ENCODE measurements around the gene OXLD1. TPM values are rescaled to one million over a fixed set of nuclear protein-coding genes. Genes with fewer than 3 reads are reported as not detected.

Gene OXLD1
- total RNA-seq, 1 donor = 23.7 TPM

DNA sequence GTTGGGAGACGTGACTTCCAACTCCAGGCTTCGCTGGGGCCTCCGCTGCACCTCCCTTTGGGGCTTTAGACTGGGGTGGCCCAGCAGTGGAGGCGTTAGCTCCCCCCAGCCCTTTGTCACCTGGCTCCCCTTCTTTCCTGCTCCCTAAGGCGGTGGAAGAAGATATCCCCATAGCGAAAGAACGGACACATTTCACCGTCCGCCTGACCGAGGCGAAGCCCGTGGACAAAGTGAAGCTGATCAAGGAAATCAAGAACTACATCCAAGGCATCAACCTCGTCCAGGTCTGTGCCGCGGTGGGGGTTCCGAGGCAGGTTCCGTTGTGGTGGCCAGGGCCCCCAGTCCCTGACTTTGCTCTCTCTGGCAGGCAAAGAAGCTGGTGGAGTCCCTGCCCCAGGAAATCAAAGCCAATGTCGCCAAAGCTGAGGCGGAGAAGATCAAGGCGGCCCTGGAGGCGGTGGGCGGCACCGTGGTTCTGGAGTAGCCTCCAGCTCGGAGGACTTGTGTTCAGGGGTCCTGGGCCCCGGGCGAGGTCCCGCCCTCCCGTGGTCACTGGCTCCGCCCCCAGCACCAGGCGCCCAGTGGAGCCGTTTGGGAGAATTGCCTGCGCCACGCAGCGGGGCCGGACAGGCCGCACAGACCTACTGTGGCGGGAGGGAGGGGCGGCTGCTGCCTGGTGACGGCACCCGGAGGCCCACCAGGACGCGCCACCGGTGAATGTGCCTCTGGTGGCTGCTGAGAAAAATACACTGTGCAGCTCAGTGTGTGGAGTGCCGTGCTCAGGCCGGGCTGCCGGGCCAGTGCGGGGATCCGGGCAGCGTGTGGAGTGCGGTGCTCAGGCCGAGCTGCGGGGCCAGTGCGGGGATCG lies 40.6 kb upstream of the OXLD1 start:
- TF ChIP-seq, protein P1, sequence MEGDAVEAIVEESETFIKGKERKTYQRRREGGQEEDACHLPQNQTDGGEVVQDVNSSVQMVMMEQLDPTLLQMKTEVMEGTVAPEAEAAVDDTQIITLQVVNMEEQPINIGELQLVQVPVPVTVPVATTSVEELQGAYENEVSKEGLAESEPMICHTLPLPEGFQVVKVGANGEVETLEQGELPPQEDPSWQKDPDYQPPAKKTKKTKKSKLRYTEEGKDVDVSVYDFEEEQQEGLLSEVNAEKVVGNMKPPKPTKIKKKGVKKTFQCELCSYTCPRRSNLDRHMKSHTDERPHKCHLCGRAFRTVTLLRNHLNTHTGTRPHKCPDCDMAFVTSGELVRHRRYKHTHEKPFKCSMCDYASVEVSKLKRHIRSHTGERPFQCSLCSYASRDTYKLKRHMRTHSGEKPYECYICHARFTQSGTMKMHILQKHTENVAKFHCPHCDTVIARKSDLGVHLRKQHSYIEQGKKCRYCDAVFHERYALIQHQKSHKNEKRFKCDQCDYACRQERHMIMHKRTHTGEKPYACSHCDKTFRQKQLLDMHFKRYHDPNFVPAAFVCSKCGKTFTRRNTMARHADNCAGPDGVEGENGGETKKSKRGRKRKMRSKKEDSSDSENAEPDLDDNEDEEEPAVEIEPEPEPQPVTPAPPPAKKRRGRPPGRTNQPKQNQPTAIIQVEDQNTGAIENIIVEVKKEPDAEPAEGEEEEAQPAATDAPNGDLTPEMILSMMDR (IDR thresholded peaks at IDR 0.05; ENCODE audit: insufficient read depth, low read depth, low read length) = no peak
- no peak overlapping the region for H3K4me3 ChIP-seq (ENCODE audit: low read depth, low read length)
- no peak for DNase-seq (ENCODE audit: low read depth)

DNA sequence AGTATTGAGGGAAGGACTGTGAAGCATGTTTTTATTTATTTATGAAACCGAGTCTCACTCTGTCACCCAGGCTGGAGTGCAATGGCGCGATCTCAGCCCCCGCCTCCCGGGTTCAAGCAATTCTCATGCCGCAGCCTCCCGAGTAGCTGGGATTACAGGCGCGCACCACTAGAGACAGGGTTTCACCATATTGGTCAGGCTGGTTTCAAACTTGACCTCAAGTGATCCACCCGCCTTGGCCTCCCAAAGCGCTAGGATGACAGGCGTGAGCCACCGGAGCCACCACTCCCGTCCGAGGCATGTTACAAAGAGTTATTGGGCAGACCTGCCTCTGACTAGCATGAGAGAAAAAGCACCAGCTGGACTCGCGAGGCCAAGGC lies 39.8 kb upstream of the OXLD1 start:
- TF ChIP-seq, protein P1 (IDR thresholded peaks at IDR 0.05; ENCODE audit: insufficient read depth, low read depth, low read length) = no peak
- no peak for DNase-seq (ENCODE audit: low read depth)

DNA sequence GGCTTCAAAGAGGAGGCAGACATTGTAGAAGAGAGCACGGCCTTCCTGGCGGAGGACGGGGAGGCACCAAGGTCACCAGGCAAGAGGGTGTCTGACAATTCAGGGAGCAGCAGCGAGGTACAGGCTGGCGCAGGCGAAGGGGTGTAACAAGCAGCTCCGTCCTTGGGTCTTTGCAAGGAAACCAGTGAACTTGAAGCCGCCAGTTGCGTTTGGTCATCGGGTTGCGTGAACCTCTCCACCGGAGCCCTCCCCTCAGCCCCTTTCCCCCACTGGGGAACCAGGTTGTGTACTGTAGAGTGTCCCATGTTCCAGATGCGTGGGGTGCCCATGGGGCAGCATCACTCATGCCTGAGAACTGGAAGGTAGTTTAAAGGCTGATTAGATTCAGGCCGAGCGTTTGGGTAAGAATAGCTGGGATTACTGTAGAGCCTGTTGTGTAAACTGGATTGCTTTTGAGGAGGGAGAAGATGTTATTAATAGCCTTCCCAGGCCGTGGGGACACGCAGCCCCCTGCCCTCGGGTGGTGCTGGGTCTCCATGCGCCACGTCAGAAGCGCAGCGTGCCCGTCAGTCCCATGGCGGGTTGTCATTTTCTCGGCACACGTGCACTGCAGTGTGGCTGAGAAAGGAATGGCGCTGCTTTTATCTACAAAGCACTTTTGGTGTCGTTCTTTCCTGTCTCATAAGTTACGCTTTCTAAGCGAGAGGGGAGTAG lies 39.3 kb upstream of the OXLD1 start:
- TF ChIP-seq, protein P1 (IDR thresholded peaks at IDR 0.05; ENCODE audit: insufficient read depth, low read depth, low read length) = no peak
- DNase-seq (ENCODE audit: low read depth) = no peak

More for the DNA sequence above, 39.8 kb upstream of the OXLD1 start:
- no peak overlapping the region for H3K4me3 ChIP-seq (ENCODE audit: low read depth, low read length)

DNA sequence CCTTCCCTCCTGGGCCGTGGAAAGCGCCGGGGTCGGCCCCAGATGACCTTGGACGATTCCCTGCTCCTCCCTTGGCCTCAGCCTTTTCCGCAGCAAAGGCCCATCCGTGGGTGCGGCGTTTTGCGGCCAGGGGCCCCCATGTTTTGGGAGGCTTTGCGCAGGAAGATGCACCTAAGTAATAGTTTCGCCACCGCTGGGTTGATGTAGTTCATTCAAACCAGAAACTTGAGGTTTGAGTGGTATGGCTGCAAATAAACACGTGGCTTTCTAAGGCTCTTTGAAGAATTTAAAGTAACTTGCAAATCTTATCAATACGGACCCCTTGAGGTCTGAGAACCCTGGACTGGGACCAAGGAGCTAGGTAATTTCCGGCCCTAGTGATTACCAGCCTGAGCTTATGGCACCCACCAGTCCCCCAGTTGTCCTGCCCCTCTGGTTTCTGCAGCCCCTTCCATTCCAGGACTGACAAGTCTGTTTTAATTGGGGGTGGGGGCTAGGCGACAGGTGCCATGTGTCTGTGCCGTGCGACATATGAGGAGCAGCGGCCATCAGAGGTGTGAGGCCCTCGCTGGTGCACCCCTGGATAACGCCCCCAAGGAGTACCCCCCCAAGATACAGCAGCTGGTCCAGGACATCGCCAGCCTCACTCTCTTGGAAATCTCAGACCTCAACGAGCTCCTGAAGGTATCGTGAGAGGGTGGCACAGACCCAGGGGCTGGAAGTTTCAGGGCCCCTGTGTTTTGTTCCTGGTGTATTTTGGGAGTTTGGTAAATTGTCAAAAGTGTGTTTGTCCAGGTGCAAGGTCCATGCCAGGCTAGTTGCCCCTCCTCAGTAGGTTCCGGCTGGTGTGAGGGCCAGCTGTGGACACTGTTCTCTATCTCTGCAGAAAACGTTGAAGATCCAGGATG lies 37.6 kb upstream of the OXLD1 start:
- no peak for DNase-seq (ENCODE audit: low read depth)
- TF ChIP-seq, protein P1 (IDR thresholded peaks at IDR 0.05; ENCODE audit: insufficient read depth, low read depth, low read length) = no peak
- H3K4me3 ChIP-seq (ENCODE audit: low read depth, low read length) = peak overlapping the region; percentile 91

More for the DNA sequence above, 39.3 kb upstream of the OXLD1 start:
- H3K4me3 ChIP-seq (ENCODE audit: low read depth, low read length) = no peak overlapping the region

DNA sequence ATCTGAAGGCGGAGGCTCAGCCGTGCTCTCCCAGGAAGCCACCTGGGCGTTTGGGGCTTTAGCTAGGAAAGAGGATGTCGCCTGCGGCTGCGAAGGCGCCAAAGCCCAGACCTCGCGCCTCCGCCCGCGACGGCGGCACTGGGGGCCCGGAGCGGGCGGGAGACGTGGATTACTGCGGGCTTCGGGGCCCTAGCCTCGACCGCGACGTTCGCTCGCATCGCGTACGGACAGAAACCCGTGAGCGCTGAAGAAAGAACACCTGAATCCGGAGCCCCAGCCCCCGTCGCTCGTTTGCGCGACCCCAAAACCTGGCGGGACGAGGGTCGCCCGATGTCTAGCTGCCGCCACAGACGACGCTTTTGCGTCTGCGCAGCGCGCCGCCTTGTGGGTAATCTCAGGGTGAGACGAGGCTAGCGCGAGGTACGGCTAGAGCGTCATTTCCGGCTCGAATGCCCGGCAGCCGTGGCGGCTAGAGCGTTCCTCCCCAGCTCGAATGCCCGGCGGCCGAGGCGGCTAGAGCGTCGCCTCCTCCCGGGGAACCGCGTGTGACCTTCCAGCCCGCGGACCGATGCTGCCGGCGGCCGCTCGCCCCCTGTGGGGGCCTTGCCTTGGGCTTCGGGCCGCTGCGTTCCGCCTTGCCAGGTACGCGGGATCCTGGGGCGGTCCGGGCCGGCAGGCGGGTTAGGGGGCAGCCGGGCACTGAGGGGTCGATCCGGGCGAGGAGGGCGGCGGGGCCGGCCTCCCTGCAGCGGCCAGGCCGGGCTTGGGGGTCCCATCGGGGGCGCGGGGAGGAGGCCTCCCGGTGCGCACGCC lies 36.7 kb upstream of the OXLD1 start, which contains the start of gene MRPL12:
Gene MRPL12, plus strand, starts transcription at position 434 of the 813 bp plus-strand sequence. Its CDS starts 135 bp downstream, at position 569.
- peak within 1 kb of the TSS; percentile 91 for H3K4me3 ChIP-seq (ENCODE audit: low read depth, low read length)
- DNase-seq (ENCODE audit: low read depth) = peak; percentile 91
- TF ChIP-seq, protein P1 (IDR thresholded peaks at IDR 0.05; ENCODE audit: insufficient read depth, low read depth, low read length) = no peak
